ENCODE data around the gene FAR2.

DNA sequence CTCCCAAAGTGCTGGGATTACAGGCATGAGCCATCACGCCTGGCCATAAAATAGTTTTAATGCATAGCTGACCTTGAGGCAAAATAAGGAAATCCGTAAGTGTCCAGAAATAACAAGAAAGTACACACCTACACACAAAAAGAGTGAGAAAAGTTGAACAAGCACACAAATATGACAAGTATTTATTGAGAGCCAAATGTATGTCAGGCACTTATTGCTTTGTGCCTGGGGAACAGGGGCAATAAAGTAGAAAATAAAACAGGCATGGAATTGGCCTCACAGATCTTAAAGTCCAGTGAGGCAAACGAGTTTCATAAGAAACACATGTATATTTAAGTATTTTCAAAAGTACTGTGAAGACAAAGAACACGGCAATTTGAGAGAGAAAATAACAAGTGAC, 128.2 kb downstream of the FAR2 start:
- TF ChIP-seq, protein P1, sequence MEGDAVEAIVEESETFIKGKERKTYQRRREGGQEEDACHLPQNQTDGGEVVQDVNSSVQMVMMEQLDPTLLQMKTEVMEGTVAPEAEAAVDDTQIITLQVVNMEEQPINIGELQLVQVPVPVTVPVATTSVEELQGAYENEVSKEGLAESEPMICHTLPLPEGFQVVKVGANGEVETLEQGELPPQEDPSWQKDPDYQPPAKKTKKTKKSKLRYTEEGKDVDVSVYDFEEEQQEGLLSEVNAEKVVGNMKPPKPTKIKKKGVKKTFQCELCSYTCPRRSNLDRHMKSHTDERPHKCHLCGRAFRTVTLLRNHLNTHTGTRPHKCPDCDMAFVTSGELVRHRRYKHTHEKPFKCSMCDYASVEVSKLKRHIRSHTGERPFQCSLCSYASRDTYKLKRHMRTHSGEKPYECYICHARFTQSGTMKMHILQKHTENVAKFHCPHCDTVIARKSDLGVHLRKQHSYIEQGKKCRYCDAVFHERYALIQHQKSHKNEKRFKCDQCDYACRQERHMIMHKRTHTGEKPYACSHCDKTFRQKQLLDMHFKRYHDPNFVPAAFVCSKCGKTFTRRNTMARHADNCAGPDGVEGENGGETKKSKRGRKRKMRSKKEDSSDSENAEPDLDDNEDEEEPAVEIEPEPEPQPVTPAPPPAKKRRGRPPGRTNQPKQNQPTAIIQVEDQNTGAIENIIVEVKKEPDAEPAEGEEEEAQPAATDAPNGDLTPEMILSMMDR (IDR thresholded peaks at IDR 0.05) = no peak
- TF ChIP-seq POLR2A (IDR thresholded peaks at IDR 0.05) = no peak
- TF ChIP-seq EP300 (IDR thresholded peaks at IDR 0.05) = no peak

Measured in tibial nerve (tissue), 4 donors.